ENCODE measurements around the gene AFDN. TPM values are rescaled to one million over a fixed set of nuclear protein-coding genes. Genes with fewer than 3 reads are reported as not detected.

The AFDN gene
- total RNA-seq, 2 experiments from 2014 or later = 39.0 to 39.3 TPM

DNA sequence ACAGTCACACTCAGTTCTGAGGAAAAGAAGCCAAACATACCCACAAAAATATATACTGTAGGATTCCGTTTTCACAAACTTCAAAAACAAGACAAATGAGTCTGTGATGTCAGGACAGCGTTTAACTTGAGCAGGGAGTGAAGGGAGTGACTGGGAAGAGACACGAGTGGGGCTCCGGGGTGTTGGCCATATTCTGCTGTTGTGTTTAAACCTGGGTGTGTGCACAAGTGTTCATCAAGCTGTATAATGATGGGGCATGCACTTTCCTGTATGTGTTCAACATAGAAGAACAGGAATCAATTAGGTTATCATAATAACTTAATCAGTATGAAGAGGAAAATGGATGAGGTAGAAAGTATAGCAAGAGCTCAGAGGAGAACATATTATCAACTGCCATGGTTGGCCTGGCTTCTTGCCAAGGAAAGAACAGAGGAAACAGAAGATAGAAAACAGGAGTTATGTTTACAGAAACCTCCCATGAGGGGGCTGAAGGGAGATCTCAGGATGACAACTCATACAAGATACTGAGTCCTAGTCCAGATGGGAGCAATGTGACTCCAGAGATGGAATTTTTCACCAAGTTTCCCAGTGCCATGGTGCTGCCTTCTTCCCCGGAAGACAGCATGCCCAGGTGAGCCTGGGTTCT lies 15.1 kb upstream of the AFDN start:
- H3K27ac Mint-ChIP-seq = no peak overlapping the region
- peaks cover 1% of the 10 kb centered on the region for H3K4me1 Mint-ChIP-seq (ENCODE audit: low read depth)
- H3K4me3 Mint-ChIP-seq = no peak overlapping the region
- no peak for DNase-seq
- no peaks in the 10 kb centered on the region for H3K9me3 Mint-ChIP-seq
- intact Hi-C loops (cut with micrococcal nuclease) = no loop called here
- no peaks in the 10 kb centered on the region for H3K36me3 Mint-ChIP-seq
- ChIA-PET POLR2A (no interaction called here), CTCF (no interaction called here)
- peaks cover 25% of the 10 kb centered on the region for H3K27me3 Mint-ChIP-seq

DNA sequence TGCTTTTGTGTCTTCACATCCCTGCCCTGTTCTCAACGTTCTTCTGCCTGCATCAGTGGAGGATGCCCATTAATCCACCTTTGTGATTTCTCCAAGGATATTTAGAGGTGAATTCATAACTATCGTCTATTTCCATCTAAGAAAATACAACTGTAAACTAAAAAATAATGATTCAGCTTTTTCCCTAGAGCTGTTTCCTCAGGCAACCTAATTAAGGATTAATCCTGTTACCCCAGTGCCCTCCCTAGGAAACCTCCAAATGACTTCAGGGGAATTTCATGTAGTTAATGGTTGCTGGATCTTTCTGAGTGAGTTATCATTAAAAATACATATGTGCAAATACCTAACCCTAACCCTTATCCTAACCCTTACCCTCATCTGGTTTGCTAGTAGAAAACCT lies 14.6 kb upstream of the AFDN start:
- Mint-ChIP-seq H3K27me3 (peaks cover 27% of the 10 kb centered on the region), H3K27ac (no peak overlapping the region), H3K36me3 (no peaks in the 10 kb centered on the region), H3K9me3 (no peaks in the 10 kb centered on the region), H3K4me3 (no peak overlapping the region), H3K4me1 (ENCODE audit: low read depth) (peaks cover under 1% of the 10 kb centered on the region)
- POLR2A ChIA-PET = no interaction called here
- no peak for DNase-seq
- intact Hi-C loops (cut with micrococcal nuclease) = no loop called here
- CTCF ChIA-PET = no interaction called here

DNA sequence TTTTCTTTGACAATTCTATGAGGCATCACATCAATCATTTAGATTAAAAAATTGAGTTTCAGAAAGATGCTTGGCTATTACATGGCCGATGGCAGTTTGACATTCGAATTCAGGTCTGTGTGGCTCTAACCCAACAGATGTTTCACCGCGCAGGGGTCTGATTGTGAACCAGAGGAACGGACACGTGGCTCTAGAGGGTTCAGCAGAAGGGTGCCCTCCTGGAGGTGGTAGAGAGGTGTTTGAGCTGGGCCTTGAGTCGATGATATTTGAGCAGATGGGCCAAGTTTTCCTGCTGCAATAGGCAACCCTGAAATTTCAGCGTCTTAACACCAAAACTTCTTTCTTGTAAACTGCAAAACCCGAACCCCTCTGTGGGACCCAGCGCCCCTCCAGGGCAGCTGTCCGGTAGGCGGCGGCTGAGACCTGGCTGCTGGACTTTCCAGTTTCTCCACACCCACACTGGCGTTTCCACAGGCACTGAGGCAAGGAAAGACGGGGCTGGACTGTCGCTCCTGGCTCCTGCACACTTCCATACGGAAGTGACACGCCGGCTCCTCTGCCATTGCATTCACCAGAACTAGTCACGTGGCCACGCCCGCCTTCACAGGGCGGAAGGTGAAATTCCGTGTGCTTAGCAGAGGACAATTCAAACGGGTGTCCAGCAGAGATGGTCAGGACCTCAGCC lies 11.3 kb upstream of the AFDN start:
- DNase-seq = no peak
- H3K36me3 Mint-ChIP-seq = no peaks in the 10 kb centered on the region
- ChIA-PET CTCF (no interaction called here), POLR2A (no interaction called here)
- H3K4me1 Mint-ChIP-seq (ENCODE audit: low read depth) = no peaks in the 10 kb centered on the region
- H3K9me3 Mint-ChIP-seq = no peaks in the 10 kb centered on the region
- H3K27ac Mint-ChIP-seq = no peak overlapping the region
- intact Hi-C loops (cut with micrococcal nuclease) = no loop called here
- peak overlapping the region; percentile 45 for H3K4me3 Mint-ChIP-seq
- peaks cover 40% of the 10 kb centered on the region for H3K27me3 Mint-ChIP-seq

DNA sequence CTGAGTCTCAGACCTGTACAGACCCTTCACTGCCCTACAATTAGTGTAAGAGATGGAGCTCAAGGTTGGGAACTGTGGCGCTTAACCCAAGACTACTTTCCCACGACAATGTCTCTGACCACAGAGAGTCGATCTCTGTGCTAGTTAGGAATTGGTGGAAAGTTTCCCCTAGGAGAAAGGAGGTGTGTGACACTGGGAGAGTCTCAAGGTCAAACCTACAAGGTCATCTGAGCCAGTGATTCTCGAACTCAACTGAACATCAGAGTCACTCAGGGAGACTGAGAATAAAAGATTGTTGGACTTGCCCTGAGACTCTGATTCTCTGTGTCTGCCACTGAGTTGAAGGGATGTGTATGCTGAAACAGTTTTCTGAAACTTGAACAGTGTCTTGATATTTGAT lies 9.7 kb upstream of the AFDN start:
- ChIA-PET CTCF (no interaction called here), POLR2A (no interaction called here)
- Mint-ChIP-seq H3K9me3 (no peaks in the 10 kb centered on the region), H3K4me3 (no peak overlapping the region), H3K36me3 (no peaks in the 10 kb centered on the region), H3K27me3 (peaks cover 39% of the 10 kb centered on the region), H3K4me1 (ENCODE audit: low read depth) (no peaks in the 10 kb centered on the region), H3K27ac (no peak overlapping the region)
- intact Hi-C loops (cut with micrococcal nuclease) = no loop called here
- no peak for DNase-seq

DNA sequence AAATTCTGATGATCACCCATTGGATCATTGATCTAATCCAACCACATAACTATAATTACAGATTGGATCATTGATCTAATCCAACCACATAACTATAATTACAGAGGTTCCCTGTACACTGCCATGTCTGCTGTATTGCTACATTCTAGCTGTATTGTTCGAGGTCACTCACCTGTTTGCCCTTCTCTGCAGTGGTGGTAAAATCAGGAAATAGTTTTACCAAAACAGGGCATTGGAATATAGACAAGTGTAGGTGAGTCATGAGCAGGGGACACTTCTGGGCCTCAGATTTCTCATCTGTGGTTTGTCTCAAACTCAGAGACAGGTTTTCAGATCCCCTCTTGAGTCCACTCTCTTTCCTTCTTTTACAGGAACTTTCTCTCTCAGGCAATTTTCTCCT lies 9.0 kb upstream of the AFDN start:
- Mint-ChIP-seq H3K4me1 (ENCODE audit: low read depth) (no peaks in the 10 kb centered on the region), H3K4me3 (no peak overlapping the region), H3K9me3 (no peaks in the 10 kb centered on the region), H3K27ac (no peak overlapping the region), H3K36me3 (no peaks in the 10 kb centered on the region), H3K27me3 (peaks cover 37% of the 10 kb centered on the region)
- CTCF ChIA-PET = no interaction called here
- POLR2A ChIA-PET = no interaction called here
- intact Hi-C loops (cut with micrococcal nuclease) = no loop called here
- no peak for DNase-seq

DNA sequence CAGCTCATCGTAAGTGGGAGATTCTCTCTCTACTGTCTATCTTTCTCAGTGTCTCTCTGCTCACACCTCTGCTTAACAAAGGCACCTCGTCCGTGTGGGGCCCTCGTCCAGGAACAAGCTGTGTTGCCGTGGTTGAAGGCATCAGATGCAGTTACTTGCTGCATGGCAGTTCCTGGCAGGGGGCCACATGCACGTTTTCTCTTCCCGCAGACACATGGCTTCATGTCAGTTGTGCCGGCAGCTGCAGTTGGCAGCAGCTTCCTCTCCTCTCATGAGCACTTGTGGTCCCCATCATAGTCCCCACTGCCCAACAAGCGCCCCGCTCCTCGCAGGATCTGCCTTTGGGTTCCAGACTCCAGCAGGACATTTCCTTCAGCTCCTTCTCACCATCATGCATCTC lies 7.1 kb upstream of the AFDN start:
- ChIA-PET POLR2A (no interaction called here), CTCF (no interaction called here)
- Mint-ChIP-seq H3K4me1 (ENCODE audit: low read depth) (no peaks in the 10 kb centered on the region), H3K27ac (no peak overlapping the region), H3K36me3 (no peaks in the 10 kb centered on the region), H3K27me3 (peaks cover 42% of the 10 kb centered on the region), H3K4me3 (no peak overlapping the region), H3K9me3 (no peaks in the 10 kb centered on the region)
- no peak for DNase-seq
- intact Hi-C loops (cut with micrococcal nuclease) = no loop called here

DNA sequence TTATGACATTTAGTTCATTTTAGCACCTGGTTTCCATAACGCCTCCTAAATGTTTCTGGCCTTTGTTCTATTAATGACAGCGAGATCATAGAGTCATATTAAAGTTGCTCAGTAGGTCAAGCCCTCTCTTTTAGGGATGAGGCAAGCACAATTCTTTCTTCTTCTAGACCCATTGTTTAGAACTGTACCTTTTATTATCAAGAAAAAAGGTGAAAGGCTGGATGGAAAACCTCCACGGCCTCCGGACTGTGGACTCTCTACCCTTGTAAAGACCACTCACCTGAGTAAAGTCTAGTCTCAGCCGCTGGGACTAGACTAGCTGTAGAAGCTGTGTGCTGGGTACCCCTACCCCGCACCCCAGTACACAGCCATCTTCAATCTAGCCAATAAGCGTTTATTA lies 6.0 kb upstream of the AFDN start:
- intact Hi-C loops (cut with micrococcal nuclease) = no loop called here
- peaks cover 5% of the 10 kb centered on the region for H3K4me1 Mint-ChIP-seq (ENCODE audit: low read depth)
- ChIA-PET POLR2A (no interaction called here), CTCF (no interaction called here)
- no peak overlapping the region for H3K27ac Mint-ChIP-seq
- peaks cover 49% of the 10 kb centered on the region for H3K27me3 Mint-ChIP-seq
- DNase-seq = no peak
- no peak overlapping the region for H3K4me3 Mint-ChIP-seq
- H3K36me3 Mint-ChIP-seq = no peaks in the 10 kb centered on the region
- H3K9me3 Mint-ChIP-seq = no peaks in the 10 kb centered on the region

DNA sequence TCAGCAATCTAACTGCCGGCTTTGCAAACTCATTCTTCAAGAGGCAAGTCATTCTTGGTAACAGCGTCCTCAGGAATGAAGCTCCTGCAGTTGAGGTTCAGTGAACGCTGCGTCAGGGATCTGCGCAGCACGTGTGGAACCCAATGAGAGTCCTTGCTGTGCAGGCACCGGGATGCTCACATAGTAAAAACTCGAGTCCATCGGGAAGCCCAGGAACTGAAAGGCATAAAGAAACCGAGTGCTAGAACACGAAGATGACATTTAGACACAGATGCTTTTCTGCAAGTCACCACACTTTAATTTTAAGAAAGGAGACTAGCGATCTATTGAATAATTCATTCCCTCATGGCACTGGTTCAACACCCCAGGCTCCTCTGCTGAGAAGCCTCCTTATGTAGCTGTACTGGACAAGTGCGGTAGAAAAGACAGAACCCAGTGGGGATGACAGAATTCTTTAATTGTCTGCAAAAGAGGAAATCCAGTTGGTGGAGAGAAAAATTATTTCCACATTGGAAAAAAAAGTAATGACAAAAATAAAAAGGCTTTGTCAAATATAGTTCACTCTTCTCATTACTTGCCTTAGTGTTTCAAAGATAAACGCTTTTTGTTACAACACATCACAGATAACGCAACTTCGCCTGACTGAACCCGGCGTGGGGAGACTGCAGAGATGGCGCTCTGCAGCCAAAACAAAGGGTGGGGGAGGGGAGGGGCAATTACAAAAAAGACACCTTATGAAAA lies 1.9 kb upstream of the AFDN start:
- Mint-ChIP-seq H3K9me3 (no peaks in the 10 kb centered on the region), H3K4me1 (ENCODE audit: low read depth) (peaks cover 30% of the 10 kb centered on the region), H3K4me3 (peak overlapping the region; percentile 21), H3K36me3 (no peaks in the 10 kb centered on the region), H3K27me3 (peaks cover 54% of the 10 kb centered on the region), H3K27ac (no peak overlapping the region)
- no peak for DNase-seq
- POLR2A ChIA-PET = no interaction called here
- CTCF ChIA-PET = no interaction called here
- intact Hi-C loops (cut with micrococcal nuclease) = no loop called here

DNA sequence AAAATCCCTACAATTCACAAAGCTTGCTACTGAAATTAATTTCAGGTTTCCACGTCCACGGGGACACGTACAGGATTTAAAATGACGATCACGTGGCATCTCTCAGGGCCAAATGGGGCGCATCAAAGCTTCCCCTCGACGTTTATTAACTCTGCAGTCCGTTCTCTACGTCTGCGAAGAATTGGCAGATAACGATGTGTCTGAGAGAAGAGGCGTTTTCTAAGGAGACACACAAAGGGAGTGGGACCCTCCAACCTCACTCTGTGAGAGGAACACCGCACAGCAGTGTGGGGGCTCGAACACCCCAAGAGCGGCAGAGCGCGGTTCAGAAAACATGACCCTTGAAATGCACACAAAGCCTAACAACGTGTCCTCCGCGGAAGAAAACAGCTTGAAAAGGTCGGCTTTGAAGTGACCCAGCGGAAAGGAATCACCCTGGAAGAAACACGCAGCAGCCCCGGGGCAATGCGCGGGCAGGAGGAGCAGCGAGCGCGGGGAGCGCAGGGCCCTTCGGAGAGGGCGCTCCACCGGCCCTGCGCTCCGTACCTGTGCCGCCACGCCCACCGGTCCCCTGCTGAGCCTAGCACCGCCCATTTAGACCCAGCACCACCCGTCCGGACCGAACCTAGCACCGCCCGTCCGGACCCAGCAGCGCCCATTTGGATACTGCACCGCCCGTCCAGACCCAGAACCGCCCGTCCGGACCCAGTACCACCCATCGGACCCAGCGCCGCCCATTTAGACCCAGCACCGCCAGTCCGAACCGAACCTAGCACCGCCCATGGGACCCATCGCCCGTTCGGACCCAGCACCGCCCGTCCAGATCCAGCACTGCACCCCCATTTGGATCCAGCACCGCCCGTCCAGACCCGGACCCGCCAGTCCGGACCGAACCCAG lies 1.1 kb upstream of the AFDN start:
- intact Hi-C loops (cut with micrococcal nuclease) = loop anchor here (2.0 kb wide), 1 partner anchor 475 kb away; no protein-coding TSS in a partner anchor
- POLR2A ChIA-PET = no interaction called here
- no peaks in the 10 kb centered on the region for H3K9me3 Mint-ChIP-seq
- H3K27ac Mint-ChIP-seq = no peak overlapping the region
- H3K27me3 Mint-ChIP-seq = peaks cover 57% of the 10 kb centered on the region
- H3K36me3 Mint-ChIP-seq = no peaks in the 10 kb centered on the region
- CTCF ChIA-PET = no interaction called here
- peak; percentile 39 for DNase-seq
- peak overlapping the region; percentile 81 for H3K4me3 Mint-ChIP-seq
- H3K4me1 Mint-ChIP-seq (ENCODE audit: low read depth) = peaks cover 36% of the 10 kb centered on the region

DNA sequence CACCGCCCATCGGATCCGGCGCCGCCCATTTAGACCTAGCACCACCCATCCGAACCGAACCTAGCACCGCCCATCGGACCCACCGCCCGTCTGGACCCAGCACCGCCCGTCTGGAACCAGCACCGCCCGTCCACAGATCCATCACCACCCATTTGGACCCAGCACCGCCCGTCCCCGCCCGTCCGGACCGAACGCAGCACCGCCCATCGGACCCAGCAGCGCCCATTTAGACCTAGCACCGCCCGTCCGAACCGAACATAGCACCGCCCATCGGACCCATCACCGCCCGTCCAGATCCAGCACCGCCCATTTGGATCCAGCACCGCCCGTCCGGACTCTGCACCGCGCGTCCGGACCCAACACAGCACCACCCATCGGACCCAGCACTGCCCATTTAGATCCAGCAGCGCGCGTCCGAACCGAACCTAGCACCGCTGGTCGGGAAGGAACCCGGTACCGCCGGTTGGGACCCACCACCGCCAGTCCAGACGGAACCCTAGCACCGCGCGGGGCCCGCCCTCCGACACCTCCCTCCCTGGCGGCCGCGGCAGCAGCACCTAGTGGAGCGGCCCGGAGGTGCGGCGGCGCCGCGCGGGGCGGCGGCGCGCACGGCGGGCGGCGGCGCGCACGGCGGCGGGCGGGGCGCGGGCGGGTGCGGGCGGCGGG lies 348 bp upstream of the AFDN start:
- peaks cover 59% of the 10 kb centered on the region for H3K27me3 Mint-ChIP-seq
- no peaks in the 10 kb centered on the region for H3K9me3 Mint-ChIP-seq
- H3K27ac Mint-ChIP-seq = no peak overlapping the region
- H3K36me3 Mint-ChIP-seq = no peaks in the 10 kb centered on the region
- CTCF ChIA-PET = no interaction called here
- intact Hi-C loops (cut with micrococcal nuclease) = loop anchor here (2.0 kb wide), 1 partner anchor 476 kb away; no protein-coding TSS in a partner anchor
- H3K4me1 Mint-ChIP-seq (ENCODE audit: low read depth) = peaks cover 43% of the 10 kb centered on the region
- H3K4me3 Mint-ChIP-seq = peak overlapping the region; percentile 81
- DNase-seq = peak; percentile 72
- POLR2A ChIA-PET = no interaction called here

DNA sequence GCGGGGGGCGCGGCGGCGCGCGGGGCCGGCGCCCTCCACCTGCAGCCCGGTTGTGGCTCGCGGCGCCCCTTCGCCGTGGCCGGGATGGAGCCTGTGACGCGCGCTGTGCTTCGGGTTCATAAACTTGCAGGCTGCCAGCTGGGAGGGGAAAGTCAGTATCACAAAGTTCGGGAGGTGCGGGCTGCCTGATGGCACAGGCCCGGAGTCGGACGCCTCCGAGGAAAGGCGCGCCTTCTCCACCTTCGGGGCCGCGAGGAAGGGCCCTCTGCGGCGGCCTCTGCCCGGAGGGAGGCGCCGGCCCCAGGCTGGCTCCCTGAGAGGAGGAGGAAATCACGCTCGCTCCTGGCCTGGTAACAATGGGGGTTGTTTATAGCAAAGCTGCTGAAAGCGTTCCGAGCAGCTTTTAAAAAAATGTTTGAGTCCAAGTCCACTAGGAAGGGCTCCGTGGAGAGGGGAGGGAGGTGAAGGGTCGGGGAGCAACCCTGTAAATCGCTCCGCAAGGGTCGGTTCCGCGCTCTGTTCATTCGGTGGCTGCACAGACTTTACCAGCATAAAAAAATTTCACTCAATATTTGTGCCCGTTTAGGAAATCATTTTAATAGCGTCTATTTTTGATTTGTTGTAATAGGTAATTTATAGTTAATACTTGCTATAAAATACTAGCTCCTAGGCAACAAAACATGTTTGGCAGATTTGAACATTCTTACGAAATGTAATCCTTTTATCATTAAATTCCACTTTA lies 1.0 kb downstream of the AFDN start:
- peak overlapping the region; percentile 75 for H3K4me3 Mint-ChIP-seq
- intact Hi-C loops (cut with micrococcal nuclease) = loop anchor here (2.0 kb wide), 1 partner anchor 477 kb away; no protein-coding TSS in a partner anchor
- no peak overlapping the region for H3K27ac Mint-ChIP-seq
- ChIA-PET POLR2A (no interaction called here), CTCF (interaction anchor here (1.6 kb wide), 1 partner anchor 476 kb away, joined by 4 read pairs; no protein-coding TSS in a partner anchor)
- no peaks in the 10 kb centered on the region for H3K9me3 Mint-ChIP-seq
- H3K27me3 Mint-ChIP-seq = peaks cover 59% of the 10 kb centered on the region
- no peaks in the 10 kb centered on the region for H3K36me3 Mint-ChIP-seq
- peaks cover 50% of the 10 kb centered on the region for H3K4me1 Mint-ChIP-seq (ENCODE audit: low read depth)
- peak; percentile 47 for DNase-seq

Measured in activated CD4-positive, alpha-beta memory T cell treated with anti-CD3 and anti-CD28 coated beads for 36 hours (primary cell).